ENCODE results near the gene ARID3C.

GRCh38 chr9:34634551-34635248, 5.8 kb upstream of the ARID3C start:
- TF ChIP-seq GATA2 (IDR thresholded peaks at IDR 0.05; ENCODE audit: low read depth, low read length) (no peak), GATA3 (IDR thresholded peaks at IDR 0.05; ENCODE audit: low read depth, low read length) (no peak)

Data from SH-SY5Y (cell line).